Loucy (cell line): ENCODE measurements around the gene CACNG5.

Experiments used
- H2AFZ ChIP-seq: fragments of 200-600 bp; sonication (generic); 2 replicates; pipeline ENCODE4 v1.6.0; 2016; ENCODE audit warnings: antibody characterized with exemption, mild to moderate bottlenecking, low read length, moderate library complexity
- H3F3A ChIP-seq: fragments of 200-600 bp; 2 replicates; pipeline ENCODE4 v1.6.0; 2016; ENCODE audit warnings: antibody characterized with exemption, low read depth, mild to moderate bottlenecking
- H3K27me3 ChIP-seq: fragments of 200-600 bp; sonication (generic); 2 replicates; pipeline ENCODE4 v1.6.1; 2014; ENCODE audit warnings: low read length, mild to moderate bottlenecking; ENCODE audit not compliant: insufficient read depth, poor library complexity, severe bottlenecking
- H3K36me3 ChIP-seq: fragments of 200-600 bp; sonication (generic); 2 replicates; pipeline ENCODE4 v1.6.1; 2016; ENCODE audit warnings: low read length; ENCODE audit not compliant: insufficient read depth
- H3K4me1 ChIP-seq: fragments of 200-600 bp; sonication (generic); 2 replicates; pipeline ENCODE4 v1.5.1; 2014; ENCODE audit warnings: low read length, mild to moderate bottlenecking; ENCODE audit not compliant: insufficient read depth, poor library complexity, severe bottlenecking
- H3K4me2 ChIP-seq: fragments of 200-600 bp; sonication (generic); 2 replicates; pipeline ENCODE4 v1.6.0; 2014; ENCODE audit warnings: antibody characterized with exemption, low read length, low read depth, mild to moderate bottlenecking; ENCODE audit not compliant: poor library complexity, severe bottlenecking
- H3K4me3 ChIP-seq: fragments of 200-600 bp; sonication (generic); 2 replicates; pipeline ENCODE4 v1.5.1; 2014; ENCODE audit warnings: low read length, mild to moderate bottlenecking, mixed read lengths; ENCODE audit not compliant: poor library complexity, severe bottlenecking
- H3K79me2 ChIP-seq: fragments of 200-600 bp; sonication (generic); 2 replicates; pipeline ENCODE4 v1.6.1; 2014; ENCODE audit warnings: low read length; ENCODE audit not compliant: insufficient read depth
- H3K9ac ChIP-seq: fragments of 200-600 bp; sonication (generic); 2 replicates; pipeline ENCODE4 v1.6.0; 2014; ENCODE audit warnings: mild to moderate bottlenecking, low read depth, low read length, moderate library complexity; ENCODE audit not compliant: poor library complexity, severe bottlenecking
- H3K9me2 ChIP-seq: fragments of 200-600 bp; sonication (generic); replicated peaks from 2 replicates; pipeline ENCODE4 v1.6.1; 2016; ENCODE audit warnings: low read depth, low read length, mixed read lengths
- H3K9me3 ChIP-seq: fragments of 200-600 bp; sonication (generic); 2 replicates; pipeline ENCODE4 v1.6.1; 2014; ENCODE audit warnings: mild to moderate bottlenecking, antibody characterized with exemption, low read length, low read depth; ENCODE audit not compliant: insufficient read depth
- H4K20me1 ChIP-seq: fragments of 200-600 bp; sonication (generic); 2 replicates; pipeline ENCODE4 v1.6.0; 2014; ENCODE audit warnings: antibody characterized with exemption, low read length, mild to moderate bottlenecking; ENCODE audit not compliant: insufficient read depth, poor library complexity, severe bottlenecking
- EZH2phosphoT487 ChIP-seq: fragments of 200-600 bp; IDR thresholded peaks from 2 replicates; pipeline ENCODE4 v1.6.1; 2018; ENCODE audit warnings: antibody characterized with exemption, mild to moderate bottlenecking, moderate library complexity, borderline replicate concordance
- TF ChIP-seq, protein P1 (sequence below): fragments of 200-600 bp; sonication (generic); conservative IDR thresholded peaks from 2 replicates; pipeline ENCODE4 v1.5.1; 2014; ENCODE audit warnings: mild to moderate bottlenecking, antibody characterized with exemption, low read length

The CACNG5 gene

DNA sequence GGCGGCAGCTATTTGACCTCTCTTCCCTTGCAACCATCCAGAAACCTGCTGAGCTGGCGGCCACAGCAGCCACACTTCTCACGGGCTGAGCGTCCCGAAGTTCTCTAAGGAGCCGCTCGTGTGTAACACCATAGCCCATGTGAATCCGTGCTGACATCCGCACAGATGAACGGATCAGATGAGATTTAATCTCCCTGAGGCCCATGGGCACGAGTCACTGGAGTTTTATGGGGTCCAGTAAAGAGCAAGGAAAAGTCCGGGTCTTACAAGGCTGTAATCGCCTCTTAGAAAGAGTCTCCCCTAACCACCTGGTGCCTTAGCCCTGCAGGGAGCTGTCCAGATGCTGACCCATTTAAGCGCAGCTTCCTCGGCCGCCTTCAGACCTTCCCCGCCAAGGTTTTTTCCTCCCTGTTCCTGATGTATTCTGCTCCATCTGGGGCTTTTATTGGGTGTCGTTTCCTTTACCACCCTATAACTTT is 5.5 kb upstream of the CACNG5 start:
- Histone ChIP-seq H3K9ac (no peak overlapping the region), H3K79me2 (no peaks in the 10 kb centered on the region), H2AFZ (no peak overlapping the region), H4K20me1 (no peaks in the 10 kb centered on the region), H3K4me3 (no peak overlapping the region), H3K4me2 (no peak overlapping the region), H3F3A (no peaks in the 10 kb centered on the region), H3K9me3 (no peaks in the 10 kb centered on the region), H3K4me1 (no peaks in the 10 kb centered on the region), H3K27me3 (no peaks in the 10 kb centered on the region), H3K9me2 (no peaks in the 10 kb centered on the region), H3K36me3 (no peaks in the 10 kb centered on the region)
- TF ChIP-seq, protein P1, sequence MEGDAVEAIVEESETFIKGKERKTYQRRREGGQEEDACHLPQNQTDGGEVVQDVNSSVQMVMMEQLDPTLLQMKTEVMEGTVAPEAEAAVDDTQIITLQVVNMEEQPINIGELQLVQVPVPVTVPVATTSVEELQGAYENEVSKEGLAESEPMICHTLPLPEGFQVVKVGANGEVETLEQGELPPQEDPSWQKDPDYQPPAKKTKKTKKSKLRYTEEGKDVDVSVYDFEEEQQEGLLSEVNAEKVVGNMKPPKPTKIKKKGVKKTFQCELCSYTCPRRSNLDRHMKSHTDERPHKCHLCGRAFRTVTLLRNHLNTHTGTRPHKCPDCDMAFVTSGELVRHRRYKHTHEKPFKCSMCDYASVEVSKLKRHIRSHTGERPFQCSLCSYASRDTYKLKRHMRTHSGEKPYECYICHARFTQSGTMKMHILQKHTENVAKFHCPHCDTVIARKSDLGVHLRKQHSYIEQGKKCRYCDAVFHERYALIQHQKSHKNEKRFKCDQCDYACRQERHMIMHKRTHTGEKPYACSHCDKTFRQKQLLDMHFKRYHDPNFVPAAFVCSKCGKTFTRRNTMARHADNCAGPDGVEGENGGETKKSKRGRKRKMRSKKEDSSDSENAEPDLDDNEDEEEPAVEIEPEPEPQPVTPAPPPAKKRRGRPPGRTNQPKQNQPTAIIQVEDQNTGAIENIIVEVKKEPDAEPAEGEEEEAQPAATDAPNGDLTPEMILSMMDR = no peak
- no peak for TF ChIP-seq EZH2phosphoT487

DNA sequence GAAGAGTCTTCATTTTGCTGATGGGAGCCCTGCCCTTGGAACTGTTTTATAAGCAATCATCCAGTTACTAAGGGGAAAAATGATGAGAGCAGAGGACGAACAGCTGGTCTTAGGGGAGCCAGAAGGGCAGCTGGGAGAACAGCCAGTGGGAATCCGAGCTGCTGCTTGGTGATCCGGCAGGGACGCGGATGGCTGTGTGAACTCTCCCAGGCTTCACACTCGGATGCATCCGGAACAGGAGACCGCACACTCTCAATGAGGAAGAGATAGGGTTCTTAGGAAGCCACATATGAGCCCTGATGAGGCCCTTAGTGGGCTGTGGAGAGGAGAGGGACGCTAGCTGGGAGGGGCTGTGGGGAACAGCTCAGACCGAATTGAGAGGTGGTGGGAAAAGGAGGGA is 5.0 kb upstream of the CACNG5 start:
- Histone ChIP-seq H3K79me2 (no peaks in the 10 kb centered on the region), H4K20me1 (no peaks in the 10 kb centered on the region), H3K9ac (no peak overlapping the region), H3K4me1 (no peaks in the 10 kb centered on the region), H3K9me2 (no peaks in the 10 kb centered on the region), H3K4me2 (no peak overlapping the region), H3K27me3 (no peaks in the 10 kb centered on the region), H2AFZ (no peak overlapping the region), H3K4me3 (no peak overlapping the region), H3F3A (no peaks in the 10 kb centered on the region), H3K36me3 (no peaks in the 10 kb centered on the region), H3K9me3 (no peaks in the 10 kb centered on the region)
- TF ChIP-seq EZH2phosphoT487 = no peak
- TF ChIP-seq, protein P1 = no peak

DNA sequence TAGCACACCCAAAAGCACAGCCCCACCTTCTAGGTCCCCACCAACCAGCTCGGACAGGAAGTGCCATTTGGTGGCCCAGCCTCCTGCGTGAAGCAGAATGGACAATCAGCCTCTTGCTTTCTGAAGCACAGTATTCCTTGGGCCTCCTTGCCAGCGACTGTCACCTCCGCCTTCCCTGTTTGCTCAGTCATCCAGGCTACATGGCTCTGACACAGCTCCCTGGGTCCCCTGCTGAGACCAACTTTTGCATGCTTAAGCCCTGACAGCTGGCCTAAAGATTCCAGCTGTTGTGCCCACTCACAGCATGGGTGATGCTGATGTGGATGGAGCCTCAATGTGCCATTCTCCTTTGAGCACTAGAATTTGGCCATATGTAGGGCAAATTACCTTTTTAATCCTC is 4.5 kb upstream of the CACNG5 start:
- H3K79me2 ChIP-seq = no peaks in the 10 kb centered on the region
- TF ChIP-seq EZH2phosphoT487 = no peak
- TF ChIP-seq, protein P1 = no peak
- no peak overlapping the region for H3K4me2 ChIP-seq
- H2AFZ ChIP-seq = no peak overlapping the region
- H3K4me3 ChIP-seq = no peak overlapping the region
- no peaks in the 10 kb centered on the region for H3K4me1 ChIP-seq
- H3K9me3 ChIP-seq = no peaks in the 10 kb centered on the region
- H3F3A ChIP-seq = no peaks in the 10 kb centered on the region
- no peaks in the 10 kb centered on the region for H3K36me3 ChIP-seq
- no peaks in the 10 kb centered on the region for H3K27me3 ChIP-seq
- no peaks in the 10 kb centered on the region for H3K9me2 ChIP-seq
- no peaks in the 10 kb centered on the region for H4K20me1 ChIP-seq
- no peak overlapping the region for H3K9ac ChIP-seq
